Measurements from ENCODE around the gene TUBB4A.

DNA sequence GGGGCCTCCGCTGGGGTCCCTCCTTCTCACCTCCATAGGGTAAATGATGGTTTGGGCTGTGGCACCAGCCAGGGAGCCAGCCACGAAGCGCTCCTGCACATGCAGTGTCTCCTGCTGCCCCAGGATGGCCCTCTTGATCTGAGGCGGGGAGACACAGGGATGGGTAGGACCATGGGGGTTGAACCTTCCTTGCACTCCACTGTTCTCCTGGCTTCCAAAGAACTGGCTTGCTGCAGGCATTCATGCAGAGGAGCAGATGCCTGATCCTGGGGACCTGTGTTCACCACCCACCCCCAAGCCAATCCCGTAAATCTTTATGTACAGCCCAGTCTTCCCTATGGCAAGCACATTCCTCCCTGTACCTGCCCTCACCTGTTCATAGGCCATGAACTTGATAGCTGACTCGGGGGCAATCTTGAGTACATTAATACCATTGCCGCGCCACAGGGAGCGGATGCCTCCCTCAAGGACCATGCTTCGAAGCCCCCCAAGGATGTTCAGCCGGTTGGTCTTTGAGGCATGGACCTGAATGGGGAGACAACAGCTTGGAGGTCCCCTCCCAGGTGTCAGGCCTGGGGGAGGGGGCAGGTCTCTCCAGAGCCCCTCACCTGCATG, 48.1 kb downstream of the TUBB4A start:
- TF ChIP-seq, protein P1, sequence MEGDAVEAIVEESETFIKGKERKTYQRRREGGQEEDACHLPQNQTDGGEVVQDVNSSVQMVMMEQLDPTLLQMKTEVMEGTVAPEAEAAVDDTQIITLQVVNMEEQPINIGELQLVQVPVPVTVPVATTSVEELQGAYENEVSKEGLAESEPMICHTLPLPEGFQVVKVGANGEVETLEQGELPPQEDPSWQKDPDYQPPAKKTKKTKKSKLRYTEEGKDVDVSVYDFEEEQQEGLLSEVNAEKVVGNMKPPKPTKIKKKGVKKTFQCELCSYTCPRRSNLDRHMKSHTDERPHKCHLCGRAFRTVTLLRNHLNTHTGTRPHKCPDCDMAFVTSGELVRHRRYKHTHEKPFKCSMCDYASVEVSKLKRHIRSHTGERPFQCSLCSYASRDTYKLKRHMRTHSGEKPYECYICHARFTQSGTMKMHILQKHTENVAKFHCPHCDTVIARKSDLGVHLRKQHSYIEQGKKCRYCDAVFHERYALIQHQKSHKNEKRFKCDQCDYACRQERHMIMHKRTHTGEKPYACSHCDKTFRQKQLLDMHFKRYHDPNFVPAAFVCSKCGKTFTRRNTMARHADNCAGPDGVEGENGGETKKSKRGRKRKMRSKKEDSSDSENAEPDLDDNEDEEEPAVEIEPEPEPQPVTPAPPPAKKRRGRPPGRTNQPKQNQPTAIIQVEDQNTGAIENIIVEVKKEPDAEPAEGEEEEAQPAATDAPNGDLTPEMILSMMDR (IDR thresholded peaks at IDR 0.05; ENCODE audit: low read depth, low read length) = no peak
- no peak for TF ChIP-seq EZH2phosphoT487 (IDR thresholded peaks at IDR 0.05; ENCODE audit: low read depth)
